ENCODE measurements around the gene C12orf43.

- no peak for TF ChIP-seq POLR2A (IDR thresholded peaks at IDR 0.05)
- no peak for TF ChIP-seq POLR2AphosphoS5 (IDR thresholded peaks at IDR 0.05)
- TF ChIP-seq CTCF (IDR thresholded peaks at IDR 0.05) = peak in 1 of 5 experiments; percentile 16
- TF ChIP-seq EP300 (IDR thresholded peaks at IDR 0.05; ENCODE audit: low read depth) = no peak
These were observed 36.9 kb downstream of the C12orf43 start for GRCh38 chr12:120979220-120979861.
